Liver (tissue), 9 donors: ENCODE results near the gene APP. TPM values are rescaled to one million over a fixed set of nuclear protein-coding genes. Genes with fewer than 3 reads are reported as not detected.

ENCODE experiments used
- DNase-seq: peaks from one replicate; pipeline ENCODE4 v3.0.0-alpha.2; 2017; ENCODE audit warnings: low spot score
- H3K27ac ChIP-seq, 2 donors: one replicate each; pipeline ENCODE4 v1.7.0; 2013; ENCODE audit warnings: inconsistent platforms in 2 of 2, low read length in 2 of 2, control low read depth in 1 of 2, low read depth in 1 of 2, mild to moderate bottlenecking in 1 of 2
- H3K27me3 ChIP-seq, 4 donors: one replicate each; pipeline versions ENCODE4 v1.6.1 to v1.7.0; 2013; ENCODE audit warnings: low read length in 3 of 4, inconsistent platforms in 1 of 4, mild to moderate bottlenecking in 1 of 4, moderate library complexity in 1 of 4; ENCODE audit not compliant: control insufficient read depth in 4 of 4, insufficient read depth in 4 of 4
- H3K36me3 ChIP-seq, 4 donors: one replicate each; pipeline versions ENCODE4 v1.6.1 to v1.7.0; 2013; ENCODE audit warnings: low read length in 3 of 4, mild to moderate bottlenecking in 3 of 4, low read depth in 1 of 4, moderate library complexity in 1 of 4; ENCODE audit not compliant: control insufficient read depth in 4 of 4, insufficient read depth in 3 of 4
- H3K4me1 ChIP-seq, 4 donors: one replicate each; pipeline versions ENCODE4 v1.6.1 to v1.7.0; 2013; ENCODE audit warnings: low read length in 3 of 4, mild to moderate bottlenecking in 3 of 4, moderate library complexity in 1 of 4; ENCODE audit not compliant: control insufficient read depth in 4 of 4, insufficient read depth in 4 of 4
- H3K4me3 ChIP-seq, 3 donors: one replicate each; pipeline versions ENCODE4 v1.6.1 to v1.7.0; 2013; ENCODE audit warnings: low read length in 3 of 3, control low read depth in 1 of 3, low read depth in 1 of 3, mild to moderate bottlenecking in 1 of 3
- H3K9ac ChIP-seq, 2 donors: one replicate each; pipeline ENCODE4 v1.7.0; 2013; ENCODE audit warnings: low read length in 2 of 2, mild to moderate bottlenecking in 2 of 2, moderate library complexity in 2 of 2, control low read depth in 1 of 2, low read depth in 1 of 2
- H3K9me3 ChIP-seq, 4 donors: one replicate each; pipeline versions ENCODE4 v1.6.1 to v1.7.0; 2013; ENCODE audit warnings: low read length in 3 of 4; ENCODE audit not compliant: control insufficient read depth in 4 of 4
- EGR1 ChIP-seq, 2 donors: IDR thresholded peaks; 2 replicates each; pipeline ENCODE4 v1.6.1; 2016 to 2018; ENCODE audit warnings: antibody characterized with exemption in 2 of 2, low read depth in 2 of 2
- FOXA1 ChIP-seq: IDR thresholded peaks from 2 replicates; pipeline ENCODE4 v1.6.1; 2016; ENCODE audit warnings: antibody characterized with exemption
- FOXA2 ChIP-seq: IDR thresholded peaks from 2 replicates; pipeline ENCODE4 v1.6.1; 2016; ENCODE audit warnings: antibody characterized with exemption
- GABPA ChIP-seq, 2 donors: IDR thresholded peaks in 1 of 2; conservative IDR thresholded peaks in 1 of 2; 2 replicates each; pipeline ENCODE4 v1.6.1; 2016; ENCODE audit warnings: antibody characterized with exemption in 2 of 2, mild to moderate bottlenecking in 1 of 2, moderate library complexity in 1 of 2
- HNF4A ChIP-seq, 2 donors: conservative IDR thresholded peaks; 2 replicates each; pipeline ENCODE4 v1.6.1; 2016; ENCODE audit warnings: antibody characterized with exemption in 2 of 2, mild to moderate bottlenecking in 2 of 2
- HNF4G ChIP-seq: IDR thresholded peaks from 2 replicates; pipeline ENCODE4 v1.6.1; 2016; ENCODE audit warnings: antibody characterized with exemption
- JUND ChIP-seq, 2 donors: IDR thresholded peaks; 2 replicates each; pipeline ENCODE4 v1.6.1; 2016; ENCODE audit warnings: antibody characterized with exemption in 2 of 2
- NR2F2 ChIP-seq: IDR thresholded peaks from 2 replicates; pipeline ENCODE4 v1.6.1; 2016; ENCODE audit warnings: antibody characterized with exemption
- RAD21 ChIP-seq, 2 donors: IDR thresholded peaks; 2 replicates each; pipeline ENCODE4 v1.6.1; 2016; ENCODE audit warnings: antibody characterized with exemption in 2 of 2, mild to moderate bottlenecking in 2 of 2
- RXRA ChIP-seq, 2 donors: IDR thresholded peaks; 2 replicates each; pipeline ENCODE4 v1.6.1; 2017 to 2018; ENCODE audit warnings: antibody characterized with exemption in 2 of 2, mild to moderate bottlenecking in 1 of 2
- SP1 ChIP-seq: IDR thresholded peaks from 2 replicates; pipeline ENCODE4 v1.6.1; 2018; ENCODE audit warnings: antibody characterized with exemption, mild to moderate bottlenecking
- TAF1 ChIP-seq: conservative IDR thresholded peaks from 2 replicates; pipeline ENCODE4 v1.6.1; 2016; ENCODE audit warnings: antibody characterized with exemption, mild to moderate bottlenecking
- YY1 ChIP-seq: IDR thresholded peaks from 2 replicates; pipeline ENCODE4 v1.6.1; 2016; ENCODE audit warnings: antibody characterized with exemption, mild to moderate bottlenecking
- WGBS: extraction: QIAGEN DNeasy Blood & Tissue Kit; methylation state at CpG from one replicate; pipeline ENCODE4 v1.1.7; 2013; 5-methylcytosine and 5-hydroxymethylcytosine counted together
- polyA plus RNA-seq, 2 donors: library from polyadenylated mRNA; stranded (reverse) in 1 of 2; unstranded in 1 of 2; fragments of 200-250 nt in 1 of 2; fragments of >200 nt in 1 of 2; fragmentation: Nextera tagmentation in 1 of 2; extraction: Ambion mirVana in 1 of 2; gene quantifications; one replicate each; pipeline versions ENCODE4 v1.2.1 to v1.2.3, GENCODE V29; 2013 to 2015
- total RNA-seq, 2 donors: library from RNA; depleted of rRNA; stranded (reverse); fragments of >200 nt; gene quantifications; one replicate each; pipeline ENCODE4 v1.2.3, GENCODE V29; 2014
- TF ChIP-seq, protein P1 (sequence below): IDR thresholded peaks from 2 replicates; pipeline ENCODE4 v1.6.1; 2016; ENCODE audit warnings: antibody characterized with exemption, mild to moderate bottlenecking
- TF ChIP-seq, protein P2 (sequence below): IDR thresholded peaks from 2 replicates; pipeline ENCODE4 v1.6.1; 2016; ENCODE audit warnings: antibody characterized with exemption
- TF ChIP-seq, protein P3 (sequence below): fragments of 150-350 bp; IDR thresholded peaks from 2 replicates; pipeline ENCODE4 v1.5.1; 2017; ENCODE audit warnings: improper control_type of control experiment, low read depth, low read length; ENCODE audit not compliant: missing input control
- donor health status: healthy.
- donor health status: healthy.
- donor health status: healthy.
- donor health status: healthy.
- donor health status: healthy.

APP gene
- total and polyA plus RNA-seq, 4 donors = 24.9 to 201 (median 111) TPM

DNA sequence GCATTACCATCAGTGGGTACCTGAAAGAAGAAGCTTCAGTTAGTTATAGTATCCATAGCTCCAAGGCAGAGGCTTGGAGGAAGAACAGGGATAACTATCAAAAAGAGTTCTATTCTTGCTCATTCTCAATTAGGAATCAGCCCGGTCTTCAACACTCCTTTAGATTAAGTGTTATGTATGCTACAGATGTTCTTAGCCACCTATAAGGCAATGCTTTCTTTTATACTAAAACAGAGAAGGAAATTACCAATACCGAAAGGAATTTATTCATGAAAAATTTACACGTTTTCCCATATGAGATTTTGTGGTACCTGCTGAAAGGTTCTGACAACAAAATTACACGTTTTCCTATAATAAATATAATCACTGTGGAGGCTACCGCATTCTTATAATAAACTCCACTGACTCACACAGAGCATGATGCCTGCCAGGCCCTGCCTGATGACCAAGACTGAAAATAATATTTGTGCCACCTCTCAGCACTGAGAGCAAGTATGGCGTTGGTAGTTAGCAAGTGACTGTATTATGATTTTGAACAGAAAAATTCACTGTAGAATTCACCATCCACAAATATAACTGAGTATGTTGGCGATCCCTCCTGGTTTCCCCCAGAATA, 58.3 kb downstream of the APP start (continued):
- TF ChIP-seq, protein P1, sequence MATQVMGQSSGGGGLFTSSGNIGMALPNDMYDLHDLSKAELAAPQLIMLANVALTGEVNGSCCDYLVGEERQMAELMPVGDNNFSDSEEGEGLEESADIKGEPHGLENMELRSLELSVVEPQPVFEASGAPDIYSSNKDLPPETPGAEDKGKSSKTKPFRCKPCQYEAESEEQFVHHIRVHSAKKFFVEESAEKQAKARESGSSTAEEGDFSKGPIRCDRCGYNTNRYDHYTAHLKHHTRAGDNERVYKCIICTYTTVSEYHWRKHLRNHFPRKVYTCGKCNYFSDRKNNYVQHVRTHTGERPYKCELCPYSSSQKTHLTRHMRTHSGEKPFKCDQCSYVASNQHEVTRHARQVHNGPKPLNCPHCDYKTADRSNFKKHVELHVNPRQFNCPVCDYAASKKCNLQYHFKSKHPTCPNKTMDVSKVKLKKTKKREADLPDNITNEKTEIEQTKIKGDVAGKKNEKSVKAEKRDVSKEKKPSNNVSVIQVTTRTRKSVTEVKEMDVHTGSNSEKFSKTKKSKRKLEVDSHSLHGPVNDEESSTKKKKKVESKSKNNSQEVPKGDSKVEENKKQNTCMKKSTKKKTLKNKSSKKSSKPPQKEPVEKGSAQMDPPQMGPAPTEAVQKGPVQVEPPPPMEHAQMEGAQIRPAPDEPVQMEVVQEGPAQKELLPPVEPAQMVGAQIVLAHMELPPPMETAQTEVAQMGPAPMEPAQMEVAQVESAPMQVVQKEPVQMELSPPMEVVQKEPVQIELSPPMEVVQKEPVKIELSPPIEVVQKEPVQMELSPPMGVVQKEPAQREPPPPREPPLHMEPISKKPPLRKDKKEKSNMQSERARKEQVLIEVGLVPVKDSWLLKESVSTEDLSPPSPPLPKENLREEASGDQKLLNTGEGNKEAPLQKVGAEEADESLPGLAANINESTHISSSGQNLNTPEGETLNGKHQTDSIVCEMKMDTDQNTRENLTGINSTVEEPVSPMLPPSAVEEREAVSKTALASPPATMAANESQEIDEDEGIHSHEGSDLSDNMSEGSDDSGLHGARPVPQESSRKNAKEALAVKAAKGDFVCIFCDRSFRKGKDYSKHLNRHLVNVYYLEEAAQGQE = no peak

DNA sequence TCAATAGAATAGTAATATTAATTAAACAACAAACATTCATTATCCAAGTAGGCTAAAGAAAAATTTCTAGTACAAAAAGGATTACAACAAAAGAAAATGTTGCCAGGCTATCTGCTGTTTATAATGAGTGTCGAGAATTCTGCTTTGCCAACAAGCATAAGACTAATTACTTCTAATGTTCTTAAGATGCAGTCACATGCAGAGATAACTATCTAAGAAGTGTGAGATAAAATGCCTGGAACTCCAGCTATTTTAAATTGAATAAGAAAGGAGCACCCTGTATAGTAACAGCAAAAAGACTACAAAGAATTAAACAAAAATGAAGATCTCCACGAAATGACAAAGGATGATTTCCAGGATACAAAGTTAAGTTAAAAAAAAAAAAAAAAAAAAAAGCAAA, 59.9 kb downstream of the APP start:
- H3K27ac ChIP-seq = no peak overlapping the region
- H3K4me3 ChIP-seq = no peak overlapping the region
- no peak overlapping the region for H3K9ac ChIP-seq
- H3K36me3 ChIP-seq = peaks cover 0 to 8% (median under 1%) of the 10 kb centered on the region in 4 donors
- no peak for DNase-seq
- no peaks in the 10 kb centered on the region for H3K9me3 ChIP-seq
- no peaks in the 10 kb centered on the region for H3K27me3 ChIP-seq
- H3K4me1 ChIP-seq = no peaks in the 10 kb centered on the region
- 62% methylated on average over 2 of the region's 2 CpGs for WGBS
- TF ChIP-seq RAD21 (IDR thresholded peaks at IDR 0.05) (no peak), TAF1 (no peak), EGR1 (IDR thresholded peaks at IDR 0.05; ENCODE audit: low read depth in 2 of 2) (no peak), NR2F2 (no peak), SP1 (no peak), RXRA (IDR thresholded peaks at IDR 0.05) (no peak), JUND (IDR thresholded peaks at IDR 0.05) (no peak), YY1 (no peak)
- TF ChIP-seq, protein P2, sequence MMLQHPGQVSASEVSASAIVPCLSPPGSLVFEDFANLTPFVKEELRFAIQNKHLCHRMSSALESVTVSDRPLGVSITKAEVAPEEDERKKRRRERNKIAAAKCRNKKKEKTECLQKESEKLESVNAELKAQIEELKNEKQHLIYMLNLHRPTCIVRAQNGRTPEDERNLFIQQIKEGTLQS = no peak
- TF ChIP-seq, protein P3, sequence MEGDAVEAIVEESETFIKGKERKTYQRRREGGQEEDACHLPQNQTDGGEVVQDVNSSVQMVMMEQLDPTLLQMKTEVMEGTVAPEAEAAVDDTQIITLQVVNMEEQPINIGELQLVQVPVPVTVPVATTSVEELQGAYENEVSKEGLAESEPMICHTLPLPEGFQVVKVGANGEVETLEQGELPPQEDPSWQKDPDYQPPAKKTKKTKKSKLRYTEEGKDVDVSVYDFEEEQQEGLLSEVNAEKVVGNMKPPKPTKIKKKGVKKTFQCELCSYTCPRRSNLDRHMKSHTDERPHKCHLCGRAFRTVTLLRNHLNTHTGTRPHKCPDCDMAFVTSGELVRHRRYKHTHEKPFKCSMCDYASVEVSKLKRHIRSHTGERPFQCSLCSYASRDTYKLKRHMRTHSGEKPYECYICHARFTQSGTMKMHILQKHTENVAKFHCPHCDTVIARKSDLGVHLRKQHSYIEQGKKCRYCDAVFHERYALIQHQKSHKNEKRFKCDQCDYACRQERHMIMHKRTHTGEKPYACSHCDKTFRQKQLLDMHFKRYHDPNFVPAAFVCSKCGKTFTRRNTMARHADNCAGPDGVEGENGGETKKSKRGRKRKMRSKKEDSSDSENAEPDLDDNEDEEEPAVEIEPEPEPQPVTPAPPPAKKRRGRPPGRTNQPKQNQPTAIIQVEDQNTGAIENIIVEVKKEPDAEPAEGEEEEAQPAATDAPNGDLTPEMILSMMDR = no peak

DNA sequence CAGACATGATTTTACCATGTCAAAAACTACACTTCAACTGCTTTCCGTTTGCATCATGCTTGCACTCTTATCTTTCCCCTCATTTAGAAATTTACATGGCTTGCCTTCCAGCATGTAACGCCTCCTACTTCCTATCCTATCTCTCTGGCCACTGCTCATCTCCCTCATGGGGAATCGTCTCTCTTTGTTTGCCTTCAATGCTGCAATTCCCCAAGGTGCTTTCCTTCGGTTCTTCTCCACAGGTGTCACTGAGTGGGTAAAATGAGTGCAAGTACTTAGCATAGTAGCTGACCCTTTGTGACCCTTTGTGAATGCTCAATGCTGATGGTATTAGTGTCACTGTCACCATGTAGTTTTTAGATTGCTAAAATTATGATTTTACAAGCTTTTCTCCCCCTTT, 63.1 kb downstream of the APP start:
- Histone ChIP-seq H3K9ac (no peak overlapping the region), H3K27ac (no peak overlapping the region), H3K27me3 (no peaks in the 10 kb centered on the region), H3K36me3 (peaks cover 0 to 8% (median under 1%) of the 10 kb centered on the region in 4 donors), H3K4me1 (no peaks in the 10 kb centered on the region), H3K4me3 (no peak overlapping the region), H3K9me3 (no peaks in the 10 kb centered on the region)
- WGBS = 81% methylated on average over 4 of the region's 4 CpGs
- TF ChIP-seq, protein P2 = no peak
- TF ChIP-seq EGR1 (IDR thresholded peaks at IDR 0.05; ENCODE audit: low read depth in 2 of 2) = no peak
- TF ChIP-seq HNF4G = no peak
- TF ChIP-seq YY1 = no peak
- TF ChIP-seq GABPA (IDR thresholded peaks at IDR 0.05 in 1 of 2, conservative IDR thresholded peaks at IDR 0.05 in 1 of 2) = no peak
- TF ChIP-seq SP1 = no peak
- TF ChIP-seq, protein P1 = no peak
- TF ChIP-seq, protein P3 = no peak
- no peak for TF ChIP-seq JUND (IDR thresholded peaks at IDR 0.05)
- no peak for TF ChIP-seq FOXA1
- no peak for TF ChIP-seq NR2F2
- TF ChIP-seq FOXA2 = no peak
- TF ChIP-seq RAD21 (IDR thresholded peaks at IDR 0.05) = no peak
- no peak for TF ChIP-seq HNF4A (conservative IDR thresholded peaks at IDR 0.05)
- no peak for DNase-seq
